H1 (cell line): Measurements from ENCODE around the gene TBC1D22A. TPM values are rescaled to one million over a fixed set of nuclear protein-coding genes. Genes with fewer than 3 reads are reported as not detected.

Source experiments
- CTCF ChIA-PET: fragments of 300-600 bp; sonication (Branson Sonifier 250); formaldehyde crosslinking; loops from one replicate; lab custom pipeline; 2021; ENCODE audit not compliant: partially characterized antibody; lab: Charles Lee
- POLR2A ChIA-PET: fragments of 300-600 bp; sonication (Branson Sonifier 250); formaldehyde crosslinking; loops from one replicate; lab custom pipeline; 2021; ENCODE audit warnings: inconsistent platforms; ENCODE audit not compliant: partially characterized antibody; lab: Charles Lee
- DNase-seq, 2 experiments: peaks; one replicate each; pipeline versions ENCODE4 v3.0.0 to v3.0.0-alpha.2; 2010 to 2022; ENCODE audit warnings: low spot score in 2 of 2, low read depth in 1 of 2, mixed read lengths in 1 of 2
- FAIRE-seq: peaks from 2 replicates; lab custom pipeline; 2011; peaks lifted over from hg19 to GRCh38; lab: Jason Lieb, UNC
- H2AFZ ChIP-seq: 2 replicates; pipeline ENCODE4 v1.8.1; 2012; ENCODE audit warnings: low read length, inconsistent platforms
- H2AK5ac ChIP-seq: 2 replicates; pipeline ENCODE4 v1.6.1; 2013; ENCODE audit warnings: low read depth, low read length
- H2BK120ac ChIP-seq: replicated peaks from 2 replicates; pipeline ENCODE3; 2013; ENCODE audit warnings: low read depth, low read length, inconsistent platforms
- H2BK12ac ChIP-seq: 2 replicates; pipeline ENCODE4 v1.6.1; 2013; ENCODE audit warnings: low read depth, low read length
- H2BK15ac ChIP-seq: 2 replicates; pipeline ENCODE4 v1.6.1; 2013; ENCODE audit warnings: low read length
- H2BK20ac ChIP-seq: 2 replicates; pipeline ENCODE4 v1.6.1; 2013; ENCODE audit warnings: low read length
- H2BK5ac ChIP-seq: 2 replicates; pipeline ENCODE4 v1.6.1; 2013; ENCODE audit warnings: low read depth, low read length
- H3K14ac ChIP-seq: 2 replicates; pipeline ENCODE4 v1.6.1; 2013; ENCODE audit warnings: inconsistent platforms; ENCODE audit not compliant: insufficient read length
- H3K18ac ChIP-seq: 2 replicates; pipeline ENCODE4 v1.6.1; 2013; ENCODE audit warnings: low read length; ENCODE audit errors: extremely low read depth
- H3K23ac ChIP-seq: 2 replicates; pipeline ENCODE4 v1.6.1; 2013; ENCODE audit warnings: inconsistent platforms; ENCODE audit not compliant: insufficient read length
- H3K23me2 ChIP-seq: 2 replicates; pipeline ENCODE4 v1.6.1; 2013; ENCODE audit warnings: low read depth, low read length
- H3K27ac ChIP-seq: 2 replicates; pipeline ENCODE4 v1.6.1; 2011; ENCODE audit warnings: low read depth, low read length, inconsistent platforms
- H3K27me3 ChIP-seq, 4 experiments: replicated peaks in 1 of 4; 1 replicate in 1 of 4; 2 replicates in 3 of 4; pipeline versions ENCODE4 v1.6.1 to v1.8.1; 2011 to 2013; ENCODE audit warnings: low read length in 3 of 4, mild to moderate bottlenecking in 3 of 4, inconsistent platforms in 2 of 4, mixed read lengths in 2 of 4, moderate library complexity in 1 of 4; ENCODE audit not compliant: control insufficient read depth in 3 of 4, insufficient read depth in 3 of 4; ENCODE audit errors: extremely low read depth in 1 of 4
- H3K36me3 ChIP-seq, 4 experiments: 2 replicates each; pipeline versions ENCODE4 v1.6.1 to v1.8.1; 2011 to 2013; ENCODE audit warnings: mild to moderate bottlenecking in 4 of 4, low read length in 3 of 4, moderate library complexity in 2 of 4, control low read depth in 1 of 4, inconsistent platforms in 1 of 4; ENCODE audit not compliant: insufficient read depth in 4 of 4, control insufficient read depth in 2 of 4
- H3K4ac ChIP-seq: replicated peaks from 2 replicates; pipeline ENCODE3; 2013; ENCODE audit warnings: low read length, low read depth, mixed read lengths, inconsistent platforms; ENCODE audit not compliant: insufficient read length
- H3K4me1 ChIP-seq, 4 experiments: replicated peaks in 1 of 4; 1 replicate in 1 of 4; 2 replicates in 3 of 4; pipeline versions ENCODE4 v1.6.1 to v1.8.1; 2011 to 2013; ENCODE audit warnings: low read length in 3 of 4, inconsistent platforms in 2 of 4, mixed read lengths in 1 of 4; ENCODE audit not compliant: insufficient read depth in 4 of 4, control insufficient read depth in 3 of 4
- H3K4me2 ChIP-seq, 2 experiments: 2 replicates each; pipeline versions ENCODE4 v1.6.1 to v1.8.1; 2011 to 2013; ENCODE audit warnings: low read depth in 2 of 2, low read length in 2 of 2, control low read depth in 1 of 2, inconsistent platforms in 1 of 2, mild to moderate bottlenecking in 1 of 2; ENCODE audit not compliant: insufficient read depth in 1 of 2
- H3K4me3 ChIP-seq, 4 experiments: fragments of 200-600, 300-600 bp in 1 of 4; sonication (generic), shearing (Covaris generic), sonication (Bioruptor Twin) in 1 of 4; 2 replicates each; pipeline versions ENCODE4 v1.5.1 to v1.8.1; 2011 to 2016; ENCODE audit warnings: low read length in 4 of 4, low read depth in 3 of 4, control low read depth in 2 of 4, inconsistent platforms in 2 of 4, mild to moderate bottlenecking in 2 of 4, mixed read lengths in 1 of 4, moderate library complexity in 1 of 4; ENCODE audit not compliant: insufficient read depth in 2 of 4; ENCODE audit errors: extremely low read depth in 1 of 4
- H3K56ac ChIP-seq: replicated peaks from 2 replicates; pipeline ENCODE3; 2013; ENCODE audit warnings: low read depth, mild to moderate bottlenecking, mixed read lengths, low read length, inconsistent platforms; ENCODE audit not compliant: insufficient read length
- H3K79me1 ChIP-seq: 2 replicates; pipeline ENCODE4 v1.6.1; 2013; ENCODE audit warnings: low read depth, low read length, control low read depth
- H3K79me2 ChIP-seq, 2 experiments: 2 replicates each; pipeline versions ENCODE4 v1.6.1 to v1.8.1; 2012 to 2013; ENCODE audit warnings: low read length in 2 of 2, mild to moderate bottlenecking in 2 of 2, inconsistent platforms in 1 of 2; ENCODE audit not compliant: insufficient read depth in 2 of 2, control insufficient read depth in 1 of 2
- H3K9ac ChIP-seq, 4 experiments: replicated peaks in 1 of 4; 1 replicate in 1 of 4; 2 replicates in 3 of 4; pipeline versions ENCODE4 v1.6.1 to v1.8.1; 2011 to 2013; ENCODE audit warnings: low read depth in 3 of 4, low read length in 3 of 4, control low read depth in 2 of 4, mild to moderate bottlenecking in 2 of 4, moderate library complexity in 2 of 4, inconsistent platforms in 1 of 4; ENCODE audit errors: extremely low read depth in 1 of 4
- H3K9me3 ChIP-seq, 2 experiments: 2 replicates each; pipeline versions ENCODE4 v1.6.1 to v1.8.1; 2012 to 2013; ENCODE audit warnings: mild to moderate bottlenecking in 2 of 2, moderate library complexity in 2 of 2, control low read depth in 1 of 2, inconsistent platforms in 1 of 2, low read depth in 1 of 2, low read length in 1 of 2, mixed read lengths in 1 of 2; ENCODE audit not compliant: insufficient read depth in 2 of 2
- H4K20me1 ChIP-seq, 2 experiments: replicated peaks in 1 of 2; 2 replicates each; pipeline versions ENCODE3 to v1.8.1; 2011 to 2013; ENCODE audit warnings: inconsistent platforms in 2 of 2, low read length in 2 of 2, mild to moderate bottlenecking in 1 of 2; ENCODE audit not compliant: insufficient read depth in 2 of 2, control insufficient read depth in 1 of 2
- H4K5ac ChIP-seq: 2 replicates; pipeline ENCODE4 v1.6.1; 2013; ENCODE audit warnings: low read length, low read depth, mixed read lengths, inconsistent platforms; ENCODE audit not compliant: insufficient read length
- H4K8ac ChIP-seq: 2 replicates; pipeline ENCODE4 v1.8.0; 2013; ENCODE audit warnings: mild to moderate bottlenecking, moderate library complexity, low read length, inconsistent platforms; ENCODE audit not compliant: insufficient read depth; ENCODE audit errors: extremely low read depth
- H4K91ac ChIP-seq: replicated peaks from 2 replicates; pipeline ENCODE3; 2013; ENCODE audit warnings: low read length, mixed read lengths, inconsistent platforms; ENCODE audit not compliant: insufficient read length
- BACH1 ChIP-seq: IDR thresholded peaks from 2 replicates; pipeline ENCODE4 v1.6.1; 2012; ENCODE audit warnings: low read length, improper control_type of control experiment
- CEBPB ChIP-seq: IDR thresholded peaks from 2 replicates; pipeline ENCODE4 v1.6.1; 2012; ENCODE audit warnings: low read depth, low read length
- GABPA ChIP-seq: IDR thresholded peaks from 2 replicates; pipeline ENCODE4 v1.6.1; 2011; ENCODE audit warnings: mild to moderate bottlenecking, low read length, moderate library complexity, borderline replicate concordance; ENCODE audit not compliant: insufficient read depth
- KDM1A ChIP-seq: fragments of 200-600, 300-600 bp; sonication (generic); IDR thresholded peaks from 2 replicates; pipeline ENCODE4 v1.7.1; 2016; ENCODE audit warnings: mild to moderate bottlenecking, low read length, borderline replicate concordance
- KDM5A ChIP-seq: fragments of 200-600 bp; IDR thresholded peaks from 2 replicates; pipeline ENCODE4 v1.7.1; 2012; ENCODE audit warnings: mild to moderate bottlenecking, low read length, inconsistent platforms, mixed read lengths
- MAFK ChIP-seq: IDR thresholded peaks from 2 replicates; pipeline ENCODE4 v1.6.1; 2012; ENCODE audit warnings: low read depth, mild to moderate bottlenecking, improper control_type of control experiment, low read length
- NANOG ChIP-seq: IDR thresholded peaks from 2 replicates; pipeline ENCODE4 v1.6.1; 2011; ENCODE audit warnings: low read length, low read depth, mild to moderate bottlenecking, inconsistent platforms; ENCODE audit not compliant: insufficient read depth, poor library complexity, severe bottlenecking
- POLR2A ChIP-seq, 2 experiments: IDR thresholded peaks; 1 replicate in 1 of 2; 2 replicates in 1 of 2; pipeline ENCODE4 v1.6.1; 2011; ENCODE audit warnings: low read depth in 2 of 2, low read length in 2 of 2, mild to moderate bottlenecking in 2 of 2; ENCODE audit errors: control extremely low read depth in 1 of 2
- RXRA ChIP-seq: IDR thresholded peaks from 2 replicates; pipeline ENCODE4 v1.6.1; 2011; ENCODE audit warnings: low read depth, mild to moderate bottlenecking, low read length, moderate library complexity; ENCODE audit not compliant: insufficient read depth
- TBP ChIP-seq: IDR thresholded peaks from 2 replicates; pipeline ENCODE4 v1.6.1; 2011; ENCODE audit warnings: low read depth, low read length, improper control_type of control experiment
- TCF12 ChIP-seq: IDR thresholded peaks from 2 replicates; pipeline ENCODE4 v1.6.1; 2011; ENCODE audit warnings: low read depth, mild to moderate bottlenecking, low read length
- ZNF274 ChIP-seq: IDR thresholded peaks from 2 replicates; pipeline ENCODE4 v1.7.0; 2012; ENCODE audit warnings: low read length, borderline replicate concordance; ENCODE audit errors: extremely low read depth
- WGBS, 2 experiments: shearing (Covaris generic) in 1 of 2; methylation state at CpG; one replicate each; pipeline versions ENCODE4 v1.1.6 to v1.1.7; 2013 to 2015; ENCODE audit warnings: low lambda C conversion rate in 2 of 2, mixed read lengths in 2 of 2, inconsistent platforms in 1 of 2, low coverage in 1 of 2, missing lambda C conversion rate in 1 of 2; ENCODE audit not compliant: insufficient replicate concordance in 2 of 2, insufficient coverage in 1 of 2, insufficient read length in 1 of 2; ENCODE audit errors: extremely low coverage in 1 of 2, missing lambda C conversion rate in 1 of 2; 5-methylcytosine and 5-hydroxymethylcytosine counted together
- polyA plus RNA-seq, 7 experiments: library from polyadenylated mRNA; depleted of rRNA in 3 of 7; stranded (reverse) in 5 of 7; unstranded in 2 of 7; fragments of >200 nt in 5 of 7; fragments of 200-250 nt in 2 of 7; gene quantifications; 1 replicate in 5 of 7; 2 replicates in 1 of 7; 4 replicates in 1 of 7; pipeline versions ENCODE4 v1.2.1 to v1.2.3, GENCODE V29; 2011 to 2013; ENCODE audit warnings: missing spikeins in 2 of 7, mixed read lengths in 2 of 7
- total RNA-seq: library from RNA; stranded (reverse); fragmentation: NEBNext Ultra II Directional; extraction: Animal tissue kit (Norgen Biotek cat#: 25700); gene quantifications from 2 replicates; pipeline ENCODE4 v1.2.1, GENCODE V29; 2021

TBC1D22A gene
- total and polyA plus RNA-seq, 2 of the 8 experiments (the other 6 are each of a cell fraction or from before 2014, with no cell fraction given) = 11.9 to 18.4 TPM

DNA sequence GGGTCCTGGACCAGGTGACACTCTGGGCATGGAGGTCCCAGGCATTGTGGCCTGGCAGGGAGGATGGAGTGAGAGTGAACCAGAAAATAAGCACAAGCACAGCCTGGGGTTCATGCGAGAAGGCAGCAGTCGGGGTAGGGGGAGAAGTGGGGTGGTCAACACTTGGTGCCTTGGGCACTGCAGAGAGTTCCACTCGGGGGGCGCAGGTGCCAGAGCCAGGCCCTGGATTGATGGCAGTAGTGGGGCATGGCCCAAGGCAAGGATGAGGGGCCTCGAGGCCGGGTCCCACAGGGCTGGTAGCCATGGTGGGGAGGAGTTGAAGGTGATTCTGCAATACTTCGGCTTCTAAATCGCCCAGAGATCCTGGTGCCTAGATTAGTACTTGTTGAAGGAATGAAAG is 372.9 kb downstream of the TBC1D22A start:
- Histone ChIP-seq H2BK12ac (no peak overlapping the region), H3K79me2 (no peaks in the 10 kb centered on the region), H2BK5ac (no peak overlapping the region), H3K23me2 (no peaks in the 10 kb centered on the region), H3K27me3 (no peaks in the 10 kb centered on the region), H4K91ac (no peak overlapping the region), H3K4ac (no peak overlapping the region), H2AFZ (no peak overlapping the region), H4K20me1 (no peaks in the 10 kb centered on the region), H3K27ac (no peak overlapping the region), H4K8ac (no peak overlapping the region), H2BK120ac (no peak overlapping the region), H3K9ac (no peak overlapping the region), H3K9me3 (no peaks in the 10 kb centered on the region), H3K79me1 (no peaks in the 10 kb centered on the region; the same call in 1 of the 2 replicates), H3K18ac (no peak overlapping the region), H2AK5ac (no peak overlapping the region), H3K56ac (no peak overlapping the region), H2BK20ac (no peak overlapping the region), H2BK15ac (no peak overlapping the region), H3K23ac (no peak overlapping the region), H4K5ac (no peak overlapping the region), H3K4me1 (no peaks in the 10 kb centered on the region; a peak in 1 of 7 replicates), H3K36me3 (no peaks in the 10 kb centered on the region), H3K4me2 (no peak overlapping the region), H3K14ac (no peak overlapping the region), H3K4me3 (no peak overlapping the region)
- FAIRE-seq (no peak), DNase-seq (no peak)
- TF ChIP-seq KDM5A (no peak), KDM1A (no peak), NANOG (no peak), ZNF274 (no peak), GABPA (no peak), RXRA (no peak), POLR2A (IDR thresholded peaks at IDR 0.05; ENCODE audit: control extremely low read depth in 1 of 2, low read depth in 2 of 2, low read length in 2 of 2) (no peak), MAFK (no peak), TCF12 (no peak), TBP (no peak), BACH1 (no peak), CEBPB (no peak)
- ChIA-PET CTCF (no interaction called here), POLR2A (no interaction called here)
- WGBS, 2 experiments = 83% methylated on average over 8 of the region's 8 CpGs; no CpG with 5 or more reads in 1 of the 2 experiments
